Keratinocyte (primary cell): ENCODE measurements around the gene OR2AK2.

ENCODE experiments used
- CTCF ChIP-seq, 3 experiments: IDR thresholded peaks in 1 of 3; conservative IDR thresholded peaks in 1 of 3; optimal IDR thresholded peaks in 1 of 3; 2 replicates in 2 of 3; 3 replicates in 1 of 3; pipeline versions ENCODE3 to v1.5.1; 2011; ENCODE audit warnings: low read length in 3 of 3, mild to moderate bottlenecking in 3 of 3, moderate library complexity in 2 of 3, control low read depth in 1 of 3, inconsistent platforms in 1 of 3; ENCODE audit not compliant: insufficient read depth in 2 of 3; ENCODE audit errors: extremely low read depth in 1 of 3
- EZH2 ChIP-seq: IDR thresholded peaks from one replicate; pipeline ENCODE4 v1.6.1; 2012; ENCODE audit warnings: inconsistent platforms, mild to moderate bottlenecking, low read length, moderate library complexity

- no peak for TF ChIP-seq CTCF (optimal IDR thresholded peaks at IDR 0.05 in 1 of 3, IDR thresholded peaks at IDR 0.05 in 1 of 3, conservative IDR thresholded peaks at IDR 0.05 in 1 of 3; ENCODE audit: extremely low read depth in 1 of 3, insufficient read depth in 2 of 3, low read length in 3 of 3)
- TF ChIP-seq EZH2, result no peak
Measured at GRCh38 chr1:248013229-248013710, 48.2 kb downstream of the OR2AK2 start, which contains the start of gene OR2L5.
